RWPE1 (cell line): ENCODE data around the gene ZBTB38.

ENCODE experiments used
- CTCF ChIA-PET: fragments of 350-600 bp; sonication (Branson Sonifier 250); formaldehyde crosslinking; extraction: SDS; loops from one replicate; lab custom pipeline; 2021; lab: Yijun Ruan, JAX
- POLR2A ChIA-PET: fragments of 400-600 bp; formaldehyde crosslinking; extraction: SDS; loops from one replicate; lab custom pipeline; 2020; ENCODE audit warnings: antibody characterized with exemption; ENCODE audit not compliant: low non-redundant PET; lab: Yijun Ruan, JAX
- DNase-seq: peaks from one replicate; pipeline ENCODE4 v3.0.0; 2012; ENCODE audit warnings: low spot score
- H3K27ac ChIP-seq: fragments of 450-650 bp; 2 replicates; pipeline ENCODE4 v1.5.1; 2017
- TF ChIP-seq, protein P1 (sequence below): fragments of 450-650 bp; conservative IDR thresholded peaks from 2 replicates; pipeline ENCODE4 v1.5.1; 2017; ENCODE audit warnings: low read depth, mild to moderate bottlenecking

Gene ZBTB38

DNA sequence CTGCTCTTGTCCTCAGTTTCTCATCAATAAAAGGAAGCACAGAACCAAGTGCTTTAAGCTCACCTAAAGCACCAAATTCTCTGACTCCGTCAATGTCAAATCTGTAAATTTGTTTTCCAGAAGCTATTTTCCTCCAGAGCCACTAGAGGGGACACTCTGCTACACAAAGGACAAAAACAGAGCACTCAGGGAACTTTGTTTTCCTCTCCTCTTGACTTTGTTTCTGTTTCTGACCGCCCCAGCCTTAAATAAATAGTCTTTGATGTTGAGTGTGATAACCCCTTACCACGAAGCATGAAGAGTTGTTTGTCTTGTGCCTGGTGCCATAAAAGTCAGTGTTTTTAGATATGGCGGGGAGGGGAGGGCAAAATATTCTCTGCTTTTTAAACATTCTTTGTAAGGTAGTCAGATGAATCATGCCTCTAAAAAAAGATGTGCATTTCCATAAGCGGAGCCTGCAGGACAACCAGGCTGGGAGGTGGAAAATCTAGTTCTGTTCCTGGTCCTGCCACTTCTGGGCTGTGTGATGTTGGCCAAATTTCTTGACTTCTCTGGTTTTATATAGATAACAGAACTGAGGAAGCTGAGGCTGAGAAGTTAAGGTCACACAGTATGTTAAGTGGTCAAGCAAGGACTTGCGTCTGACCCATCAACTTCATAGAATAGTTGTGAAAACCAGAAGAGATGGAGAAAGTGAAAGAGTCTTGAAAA is 7.3 kb upstream of the ZBTB38 start:
- TF ChIP-seq, protein P1, sequence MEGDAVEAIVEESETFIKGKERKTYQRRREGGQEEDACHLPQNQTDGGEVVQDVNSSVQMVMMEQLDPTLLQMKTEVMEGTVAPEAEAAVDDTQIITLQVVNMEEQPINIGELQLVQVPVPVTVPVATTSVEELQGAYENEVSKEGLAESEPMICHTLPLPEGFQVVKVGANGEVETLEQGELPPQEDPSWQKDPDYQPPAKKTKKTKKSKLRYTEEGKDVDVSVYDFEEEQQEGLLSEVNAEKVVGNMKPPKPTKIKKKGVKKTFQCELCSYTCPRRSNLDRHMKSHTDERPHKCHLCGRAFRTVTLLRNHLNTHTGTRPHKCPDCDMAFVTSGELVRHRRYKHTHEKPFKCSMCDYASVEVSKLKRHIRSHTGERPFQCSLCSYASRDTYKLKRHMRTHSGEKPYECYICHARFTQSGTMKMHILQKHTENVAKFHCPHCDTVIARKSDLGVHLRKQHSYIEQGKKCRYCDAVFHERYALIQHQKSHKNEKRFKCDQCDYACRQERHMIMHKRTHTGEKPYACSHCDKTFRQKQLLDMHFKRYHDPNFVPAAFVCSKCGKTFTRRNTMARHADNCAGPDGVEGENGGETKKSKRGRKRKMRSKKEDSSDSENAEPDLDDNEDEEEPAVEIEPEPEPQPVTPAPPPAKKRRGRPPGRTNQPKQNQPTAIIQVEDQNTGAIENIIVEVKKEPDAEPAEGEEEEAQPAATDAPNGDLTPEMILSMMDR, result peak; percentile 80
- CTCF ChIA-PET, result interaction anchor here (0.5 to 3.4 kb wide), 23 partner anchors 10 to 458 kb away, joined by 3 to 40 read pairs (median 4); no protein-coding TSS in a partner anchor
- POLR2A ChIA-PET, result no interaction called here
- no peak overlapping the region for H3K27ac ChIP-seq
- DNase-seq, result peak; percentile 57

DNA sequence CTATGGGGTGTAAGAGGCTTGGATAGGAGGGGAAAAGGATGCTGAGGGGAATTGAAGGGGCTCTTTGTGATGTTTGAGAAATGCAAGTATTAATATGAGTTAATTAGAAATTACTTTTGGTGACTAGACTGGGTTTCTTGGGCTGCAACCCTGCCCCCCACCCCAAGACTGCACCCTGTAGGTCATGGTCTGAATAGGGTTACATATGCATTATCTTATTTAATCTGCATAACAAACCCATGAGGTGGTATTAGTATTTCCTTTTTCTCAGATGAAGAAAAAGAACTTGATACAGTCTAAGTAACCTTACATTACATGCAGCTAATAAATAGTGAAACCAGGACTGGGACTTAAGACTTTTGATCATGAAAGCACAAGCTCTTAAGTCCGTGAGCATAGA is 5.6 kb upstream of the ZBTB38 start:
- H3K27ac ChIP-seq, result no peak overlapping the region
- ChIA-PET POLR2A (no interaction called here), CTCF (no interaction called here)
- TF ChIP-seq, protein P1, result no peak
- DNase-seq, result no peak

- TF ChIP-seq, protein P1, result no peak
- no peak overlapping the region for H3K27ac ChIP-seq
- ChIA-PET CTCF (interaction anchor here (0.6 kb wide), 1 partner anchor 90 kb away, joined by 3 read pairs; no protein-coding TSS in a partner anchor), POLR2A (no interaction called here)
- no peak for DNase-seq
These were observed 3.1 kb upstream of the ZBTB38 start for GRCh38 chr3:141365201-141365600.

- POLR2A ChIA-PET, result no interaction called here
- CTCF ChIA-PET, result interaction anchor here (0.9 kb wide), 2 partner anchors 74 to 125 kb away, joined by 3 to 4 read pairs; no protein-coding TSS in a partner anchor
- DNase-seq, result peak; percentile 42
- TF ChIP-seq, protein P1, result no peak
- H3K27ac ChIP-seq, result peak overlapping the region; percentile 97
These were observed 1.8 kb upstream of the ZBTB38 start for GRCh38 chr3:141366285-141367037.

- CTCF ChIA-PET, result interaction anchor here (0.6 kb wide), 1 partner anchor 546 kb away, joined by 3 read pairs; no protein-coding TSS in a partner anchor
- peak; percentile 83 for DNase-seq
- POLR2A ChIA-PET, result no interaction called here
- peak overlapping the region; percentile 97 for H3K27ac ChIP-seq
- TF ChIP-seq, protein P1, result no peak
These were observed 1.1 kb upstream of the ZBTB38 start for GRCh38 chr3:141367038-141367730.
